ENCODE data around the gene ASXL1.
A peak's percentile ranks its signal among the peaks of the same experiment; 100 is the strongest.
"Not testable (repeated sequence)": the region's sequence is repeated elsewhere in the genome, so short reads cannot be mapped to it uniquely, and the experiment has no call there.

ASXL1 gene

GRCh38 chr20:32357869-32358631 lies at the start of gene ASXL1:
Gene ASXL1 (plus strand): TSS chr20:32358331. CDS start chr20:32358776, 445 bp downstream.
- no peak for FAIRE-seq

DNA sequence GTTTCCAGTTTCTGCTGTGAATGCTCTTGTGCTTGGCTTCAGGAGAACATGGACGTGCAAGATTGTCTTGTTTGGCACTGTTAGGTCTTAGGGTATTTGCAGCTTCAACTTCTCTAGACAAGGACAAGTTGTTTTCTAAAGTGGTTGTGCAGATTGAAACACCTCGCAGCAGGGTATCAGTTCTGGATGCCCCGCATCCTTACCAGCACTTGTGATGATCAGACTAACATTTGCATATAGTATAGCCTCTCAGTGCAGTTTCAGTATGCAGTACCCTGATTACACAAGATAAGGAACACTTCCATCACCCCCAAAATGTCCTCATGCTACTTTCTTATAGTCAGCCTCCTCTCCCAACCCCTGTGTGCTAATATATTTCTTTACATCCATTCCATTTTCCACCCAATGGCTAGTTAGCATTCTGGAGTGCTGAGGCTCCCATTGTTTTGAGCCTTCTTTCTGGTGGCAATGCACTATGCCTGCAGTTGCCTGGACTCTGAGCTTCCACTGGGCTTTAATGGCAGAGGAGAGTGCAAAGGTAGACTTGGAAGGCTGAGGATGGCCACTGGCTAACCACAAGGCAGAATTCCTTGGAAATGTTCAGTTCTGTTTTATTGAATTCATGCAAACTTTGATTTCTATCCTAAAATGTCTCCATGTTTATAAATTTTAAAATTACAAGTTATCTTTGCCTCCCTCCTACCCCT lies 45.3 kb upstream of the ASXL1 start:
- no peak for FAIRE-seq

- FAIRE-seq: no peak
Measured at GRCh38 chr20:32314768-32315167, 43.4 kb upstream of the ASXL1 start.

DNA sequence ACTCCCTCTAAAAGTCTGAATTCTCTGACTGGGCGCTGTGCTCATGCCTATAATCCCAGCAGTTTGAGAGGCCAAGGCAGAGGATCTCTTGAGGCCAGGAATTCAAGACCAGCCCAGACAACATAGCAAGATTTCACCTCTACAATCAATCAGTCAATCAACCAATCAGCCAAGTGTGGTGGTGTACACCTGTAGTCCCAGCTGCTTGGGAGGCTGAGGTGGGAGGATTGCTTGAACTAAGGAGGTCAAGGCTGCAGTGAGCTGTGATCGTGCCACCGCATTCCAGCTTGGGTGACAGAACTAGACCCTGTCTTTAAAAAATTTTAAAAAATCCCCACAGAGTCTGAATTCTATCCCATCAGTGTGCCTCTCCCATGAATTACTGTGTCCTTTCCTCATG lies 42.7 kb upstream of the ASXL1 start:
- no peak for FAIRE-seq

DNA sequence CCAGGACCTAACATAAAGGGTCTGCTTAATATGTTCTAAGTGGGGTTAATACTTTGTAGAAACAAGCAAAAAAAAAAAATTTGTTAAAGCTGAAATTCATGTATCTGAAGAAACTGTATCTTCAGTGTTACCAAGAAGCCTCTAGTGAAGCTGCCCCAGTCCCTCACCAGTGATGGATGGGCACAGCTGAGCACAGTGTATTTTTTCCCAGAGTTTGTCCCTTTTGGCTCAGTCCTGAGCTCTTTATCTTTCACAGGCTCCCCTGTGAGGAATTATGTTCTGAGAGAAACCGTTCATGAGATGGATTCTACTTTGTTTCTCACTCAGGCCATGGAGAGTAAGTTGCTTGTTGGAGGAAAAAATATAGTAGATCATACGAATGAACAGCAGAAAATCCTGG lies 42.2 kb upstream of the ASXL1 start:
- no peak for FAIRE-seq

GRCh38 chr20:32316667-32317066 lies 41.5 kb upstream of the ASXL1 start:
- no peak for FAIRE-seq

GRCh38 chr20:32319100-32319499 lies 39.0 kb upstream of the ASXL1 start:
- no peak for FAIRE-seq

DNA sequence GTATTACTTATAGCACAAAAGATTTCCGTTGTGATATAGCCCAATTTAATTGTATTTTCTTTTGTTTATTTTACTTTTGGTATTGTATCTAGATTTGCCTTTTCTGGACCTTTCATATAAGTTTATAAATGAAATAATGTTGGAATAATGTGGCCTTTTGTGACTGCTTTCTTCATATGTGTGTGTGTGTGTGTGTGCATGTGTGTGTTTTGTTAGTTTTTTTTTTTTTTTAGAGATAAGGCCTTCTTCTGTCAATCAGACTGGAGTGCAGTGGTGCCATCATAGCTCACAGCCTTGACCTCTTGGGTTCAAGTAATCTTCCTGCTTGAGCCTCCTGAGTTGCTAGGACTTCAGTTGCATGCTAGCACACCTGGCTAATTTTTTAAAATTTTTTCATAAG lies 37.8 kb upstream of the ASXL1 start:
- no peak for FAIRE-seq

DNA sequence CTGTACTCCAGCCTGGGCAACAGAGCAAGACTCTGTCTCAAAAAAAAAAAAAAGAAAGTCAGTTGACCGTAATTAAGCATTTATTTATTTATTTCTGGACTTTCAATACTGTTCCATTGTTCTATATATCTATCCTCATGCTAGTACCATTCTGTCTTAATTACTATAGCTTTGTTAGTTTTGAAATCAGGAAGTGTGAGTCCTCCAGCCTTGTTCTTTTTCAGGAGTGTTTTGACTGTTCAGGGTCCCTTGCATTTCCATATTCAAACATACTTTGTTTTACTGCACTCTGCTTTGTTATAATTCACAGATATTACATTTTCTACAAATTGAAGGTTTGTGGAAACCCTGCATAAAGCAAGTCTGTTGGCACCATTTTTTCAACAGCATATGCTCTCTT lies 36.7 kb upstream of the ASXL1 start:
- FAIRE-seq: no peak

DNA sequence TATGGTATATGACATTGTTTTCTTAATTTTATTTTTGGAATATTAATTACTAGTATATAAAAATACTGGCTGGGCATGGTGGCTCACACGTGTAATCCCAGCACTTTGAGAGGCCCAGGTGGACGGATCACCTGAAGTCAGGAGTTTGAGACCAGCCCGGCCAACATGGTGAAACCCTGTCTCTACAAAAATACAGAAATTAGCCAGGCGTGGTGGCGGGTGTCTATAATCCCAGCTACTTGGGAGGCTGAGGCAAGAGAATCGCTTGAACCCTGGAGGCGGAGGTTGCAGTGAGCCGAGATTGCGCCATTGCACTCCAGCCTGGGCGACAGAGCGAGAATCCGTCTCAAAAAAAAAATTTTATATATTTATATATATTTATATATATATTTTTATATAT lies 35.9 kb upstream of the ASXL1 start:
- FAIRE-seq: not testable (repeated sequence)

DNA sequence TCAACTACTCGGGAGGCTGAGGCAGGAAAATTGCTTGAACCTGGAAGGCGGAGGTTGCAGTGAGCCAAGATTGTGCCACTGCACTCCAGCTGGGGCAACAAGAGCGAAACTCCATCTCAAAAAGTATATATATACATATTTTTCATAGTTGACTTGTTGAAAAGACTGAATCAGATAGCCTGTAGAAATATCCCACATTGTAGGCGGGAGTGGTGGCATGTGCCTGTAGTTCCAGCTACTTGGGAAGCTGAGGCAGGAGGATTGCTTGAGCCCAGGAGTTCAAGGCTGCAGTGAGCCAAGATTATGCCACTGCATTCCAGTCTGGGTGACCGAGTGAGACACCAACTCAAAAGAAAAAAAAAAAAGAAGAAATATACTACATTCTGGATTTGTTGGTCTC lies 34.4 kb upstream of the ASXL1 start:
- not testable (repeated sequence) for FAIRE-seq

GRCh38 chr20:32325706-32326503 lies 32.2 kb upstream of the ASXL1 start:
- FAIRE-seq: peak; percentile 60

DNA sequence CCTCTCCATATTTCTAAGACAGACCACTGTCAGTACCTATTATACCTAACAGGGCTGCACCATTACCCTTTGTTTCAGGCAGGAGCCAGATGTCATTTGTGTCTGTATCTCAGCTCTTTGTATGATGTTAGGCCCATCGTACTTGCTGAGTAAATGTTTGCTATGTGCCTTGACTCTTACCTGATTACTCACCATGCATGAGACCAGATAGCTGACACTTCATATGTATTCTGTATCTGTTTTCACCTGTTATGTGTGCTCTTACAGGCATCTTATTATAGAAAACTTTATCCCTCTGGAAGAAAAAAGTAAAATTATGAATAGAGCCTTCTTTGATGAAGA lies 31.7 kb upstream of the ASXL1 start:
- peak; percentile 86 for FAIRE-seq

- FAIRE-seq: no peak
Measured at GRCh38 chr20:32327087-32327681, 30.9 kb upstream of the ASXL1 start.

DNA sequence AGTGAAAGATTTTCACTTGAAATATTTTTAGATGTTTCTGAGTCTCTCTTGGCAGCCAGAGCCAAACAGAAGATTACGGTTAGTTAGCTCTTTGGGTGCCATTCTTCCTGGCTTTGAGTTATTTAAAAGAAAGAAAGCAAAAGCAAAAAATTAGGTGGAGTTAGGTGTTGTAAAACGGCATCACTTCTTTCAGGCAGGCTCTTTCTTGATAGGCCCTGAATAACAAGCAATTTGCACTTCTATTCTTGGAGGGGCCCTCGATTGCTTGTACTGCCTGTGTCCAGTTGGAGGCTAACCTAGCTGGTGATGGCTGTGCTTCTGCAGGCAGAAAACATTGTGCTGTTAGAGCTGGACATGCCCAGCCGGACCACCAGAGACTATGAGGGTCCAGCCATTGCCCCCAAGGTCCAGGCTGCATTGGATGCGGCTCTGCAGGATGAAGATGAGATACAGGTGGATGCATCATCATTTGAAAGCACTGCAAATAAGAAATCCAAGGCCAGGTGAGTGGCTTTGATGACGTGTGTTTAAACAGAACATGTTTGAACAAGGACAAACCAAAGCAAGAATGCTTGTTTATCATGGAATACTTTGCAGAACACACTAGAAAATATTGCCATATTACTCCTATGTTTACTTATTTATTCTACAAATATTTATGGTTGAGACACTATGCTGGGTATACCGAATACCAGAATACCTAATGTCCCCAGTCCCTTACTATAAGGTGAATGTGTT lies 28.1 kb upstream of the ASXL1 start:
- FAIRE-seq: no peak

DNA sequence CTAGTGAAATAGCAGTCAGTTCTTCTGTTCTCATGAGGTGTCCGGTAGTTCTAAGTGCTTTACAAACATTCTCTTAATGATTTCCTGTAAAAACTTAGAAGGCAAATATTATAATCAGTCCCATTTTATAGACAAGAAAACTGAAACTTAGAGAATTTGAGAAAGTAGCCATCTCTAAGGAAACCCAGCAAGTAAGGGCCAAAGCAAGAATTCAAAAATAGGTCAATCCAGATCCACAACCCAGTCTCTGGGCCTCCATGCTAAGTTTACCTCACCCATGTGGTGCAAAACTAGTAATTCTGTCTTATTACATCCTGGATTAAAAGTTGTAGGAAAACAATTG lies 27.6 kb upstream of the ASXL1 start:
- FAIRE-seq: no peak

- FAIRE-seq: no peak
Measured at GRCh38 chr20:32332614-32333013, 25.5 kb upstream of the ASXL1 start.

DNA sequence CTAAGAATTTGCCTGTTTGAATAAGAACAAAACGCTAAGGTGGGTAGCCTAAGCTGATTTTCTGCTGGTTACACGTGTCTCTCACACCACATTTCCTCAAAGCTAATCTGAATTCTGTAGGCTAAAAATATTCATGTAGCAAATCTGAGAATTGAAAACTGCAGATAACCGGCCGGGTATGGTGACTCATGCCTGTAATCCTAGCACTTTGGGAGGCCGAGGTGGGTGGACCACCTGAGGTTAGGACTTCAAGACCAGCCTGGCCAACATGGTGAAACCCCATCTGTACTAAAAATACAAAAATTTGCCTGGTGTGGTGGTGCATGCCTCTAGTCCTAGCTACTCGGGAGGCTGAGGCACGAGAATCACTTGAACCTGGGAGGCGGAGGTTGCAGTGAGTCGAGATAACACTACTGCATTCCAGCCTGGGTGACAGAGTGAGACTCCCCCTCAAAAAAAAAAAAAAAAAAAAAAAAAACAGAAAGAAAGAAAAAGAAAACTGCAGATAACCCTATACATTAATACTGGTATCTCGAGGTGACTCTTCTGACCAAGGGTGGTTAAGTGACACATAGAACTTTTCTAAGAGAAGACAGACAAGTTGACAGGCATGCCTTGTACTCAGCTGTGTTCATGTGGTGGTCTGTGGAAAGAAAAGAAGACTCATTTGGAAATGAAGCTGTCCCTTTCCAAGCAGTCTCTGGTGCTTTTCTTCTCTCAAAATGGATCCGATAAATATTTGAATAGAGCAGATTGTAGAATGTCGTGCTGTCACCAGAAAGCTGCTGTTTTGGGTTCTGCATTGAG lies 24.7 kb upstream of the ASXL1 start:
- no peak for FAIRE-seq

DNA sequence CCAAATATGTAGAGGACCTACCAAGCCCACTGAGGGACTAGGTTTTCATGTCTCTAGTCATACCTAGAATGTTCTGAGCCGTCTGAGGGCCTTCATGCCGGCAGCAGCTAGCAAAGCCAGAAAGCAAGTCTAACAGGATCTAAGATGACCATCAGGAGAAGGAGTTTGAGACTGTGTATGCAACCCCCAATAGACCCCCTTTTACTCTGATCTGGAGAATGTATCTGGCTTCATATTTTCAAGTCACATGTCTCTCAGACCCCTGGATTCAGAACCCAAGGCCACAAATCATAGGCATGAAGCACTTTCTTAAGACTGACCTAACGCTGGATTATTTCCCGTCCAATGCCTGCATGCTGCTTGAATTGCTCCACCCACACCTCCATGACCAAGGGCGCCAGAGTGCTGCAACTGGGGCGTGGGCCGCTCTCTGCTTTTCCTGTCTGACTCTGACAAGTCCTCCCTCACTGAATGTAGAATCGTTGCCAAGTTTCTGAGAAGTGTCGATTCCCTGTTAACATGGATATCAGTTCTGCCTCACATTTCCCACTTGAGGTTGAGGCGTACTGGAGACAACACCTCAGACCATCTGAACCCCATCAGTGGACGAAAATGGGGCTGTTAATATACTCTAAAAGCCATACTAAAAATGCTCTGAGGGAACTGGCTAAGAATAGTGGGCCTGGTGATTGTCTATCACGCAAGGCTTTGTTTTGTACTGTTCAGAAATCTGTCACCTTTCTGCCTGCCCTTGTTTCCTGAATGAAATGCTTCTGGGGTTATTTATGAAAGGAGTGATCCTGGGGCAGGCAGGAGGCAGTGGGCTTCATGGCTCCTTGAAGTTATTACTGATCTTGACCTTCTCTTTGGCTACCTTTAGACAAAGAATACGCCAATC lies 23.9 kb upstream of the ASXL1 start:
- no peak for FAIRE-seq

- no peak for FAIRE-seq
Measured at GRCh38 chr20:32336918-32337347, 21.2 kb upstream of the ASXL1 start.

All from islet of Langerhans (tissue), 1 donor.